NCI-H524 treated with DMSO at 0.1 percent for 48 hours (cell line): ENCODE data around the gene HSCB.
"Not testable (repeated sequence)": the region's sequence is repeated elsewhere in the genome, so short reads cannot be mapped to it uniquely, and the experiment has no call there.

Source experiments
- DNase-seq: peaks from one replicate; lab custom pipeline; 2025; lab: John Stamatoyannopoulos, UW

HSCB gene

GRCh38 chr22:28791124-28791523, 49.3 kb downstream of the HSCB start:
- DNase-seq, result no peak

DNA sequence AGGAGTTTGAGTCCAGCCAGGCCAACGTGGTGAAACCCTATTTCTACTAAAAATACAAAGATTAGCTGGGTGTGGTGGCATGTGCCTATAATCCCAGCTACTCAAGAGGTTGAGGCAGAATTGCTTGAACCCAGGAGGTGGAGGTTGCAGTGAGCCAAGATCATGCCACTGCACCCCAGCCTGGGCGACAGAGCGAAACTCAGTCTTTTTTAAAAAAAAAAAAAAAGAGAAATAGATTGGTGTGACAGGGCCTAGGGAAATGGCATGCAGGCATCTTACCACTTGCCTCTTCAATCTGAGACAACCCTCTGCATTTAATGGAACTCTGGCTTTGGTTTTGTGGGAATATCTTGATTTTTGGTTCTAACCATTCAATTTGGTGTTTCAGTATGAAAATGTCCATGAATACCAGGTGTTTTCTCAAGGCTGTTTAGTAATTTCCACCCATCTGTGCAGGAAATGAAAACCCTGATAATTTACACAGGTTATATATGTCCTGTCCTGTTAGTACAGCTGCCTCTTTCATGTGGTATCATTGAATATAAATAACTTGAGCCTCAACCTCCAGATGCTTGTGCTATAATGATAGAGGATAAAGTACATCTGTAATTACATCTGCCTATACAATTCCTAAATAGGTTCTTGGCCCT, 50.1 kb downstream of the HSCB start:
- DNase-seq, result no peak

DNA sequence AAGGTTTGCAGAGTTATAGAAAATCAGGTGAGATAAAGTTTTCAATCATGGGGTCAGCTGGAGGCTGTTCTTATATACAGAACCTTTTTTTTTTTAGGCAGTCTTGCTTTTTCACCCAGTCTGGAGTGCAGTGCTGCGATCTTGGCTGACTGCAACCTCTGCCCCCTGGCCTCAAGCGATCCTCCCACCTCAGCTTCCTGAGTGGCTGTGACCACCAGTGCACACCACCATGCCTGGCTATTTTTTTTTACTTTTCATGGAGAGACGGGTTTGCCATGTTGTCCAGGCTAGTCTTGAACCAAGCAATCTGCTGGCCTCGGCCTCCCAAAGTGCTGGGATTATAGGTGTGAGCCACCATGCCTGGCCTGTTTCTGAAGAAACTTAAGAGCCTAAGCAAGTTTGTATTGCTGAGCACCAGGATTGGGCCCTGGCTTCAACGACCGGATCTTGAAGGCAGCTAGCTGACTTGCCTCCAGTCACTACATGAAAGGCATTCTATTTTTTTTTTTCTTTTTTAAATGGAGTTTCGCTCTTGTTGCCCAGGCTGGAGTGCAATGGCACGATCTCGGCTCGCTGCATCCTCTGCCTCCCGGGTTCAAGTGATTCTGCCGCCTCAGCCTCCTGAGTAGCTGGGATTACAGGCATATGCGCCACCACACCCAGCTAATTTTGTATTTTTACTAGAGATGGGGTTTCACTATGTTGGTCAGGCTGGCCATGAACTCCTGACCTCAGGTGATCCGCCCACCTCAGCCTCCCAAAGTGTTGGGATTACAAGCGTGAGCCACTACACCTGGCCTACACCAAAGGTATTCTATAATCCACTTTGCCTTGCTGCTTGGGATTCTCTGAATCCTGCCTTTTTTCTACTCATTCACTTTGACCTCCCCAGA, 50.9 kb downstream of the HSCB start:
- DNase-seq, result no peak

DNA sequence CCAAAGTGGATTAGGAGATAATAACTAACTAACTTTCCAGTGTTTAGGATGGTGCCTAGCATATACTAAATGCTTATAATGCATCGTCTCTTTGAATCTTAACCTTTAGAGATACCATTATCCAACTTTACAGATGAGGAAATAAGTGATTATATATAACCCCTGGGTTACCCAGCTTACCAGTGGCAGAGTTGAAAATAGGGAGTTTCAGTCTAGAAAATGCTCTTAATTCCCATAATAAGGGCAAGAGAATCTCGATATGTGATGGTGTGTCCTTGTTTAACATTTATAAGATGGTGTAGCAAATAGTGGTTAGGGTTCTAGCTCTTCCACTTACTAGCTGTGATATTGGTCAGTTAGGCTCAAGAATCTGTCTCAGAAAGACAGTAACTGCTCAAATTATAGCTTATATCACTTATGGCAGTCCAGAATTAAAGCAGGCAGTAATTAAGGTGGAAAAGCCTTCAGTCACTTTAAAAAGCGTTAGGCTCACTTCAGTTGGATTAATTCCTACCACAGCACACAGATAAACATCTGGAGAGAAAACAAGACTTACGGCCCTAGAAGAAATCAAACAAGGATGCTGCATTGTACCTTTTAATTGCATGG, 52.2 kb downstream of the HSCB start:
- no peak for DNase-seq

DNA sequence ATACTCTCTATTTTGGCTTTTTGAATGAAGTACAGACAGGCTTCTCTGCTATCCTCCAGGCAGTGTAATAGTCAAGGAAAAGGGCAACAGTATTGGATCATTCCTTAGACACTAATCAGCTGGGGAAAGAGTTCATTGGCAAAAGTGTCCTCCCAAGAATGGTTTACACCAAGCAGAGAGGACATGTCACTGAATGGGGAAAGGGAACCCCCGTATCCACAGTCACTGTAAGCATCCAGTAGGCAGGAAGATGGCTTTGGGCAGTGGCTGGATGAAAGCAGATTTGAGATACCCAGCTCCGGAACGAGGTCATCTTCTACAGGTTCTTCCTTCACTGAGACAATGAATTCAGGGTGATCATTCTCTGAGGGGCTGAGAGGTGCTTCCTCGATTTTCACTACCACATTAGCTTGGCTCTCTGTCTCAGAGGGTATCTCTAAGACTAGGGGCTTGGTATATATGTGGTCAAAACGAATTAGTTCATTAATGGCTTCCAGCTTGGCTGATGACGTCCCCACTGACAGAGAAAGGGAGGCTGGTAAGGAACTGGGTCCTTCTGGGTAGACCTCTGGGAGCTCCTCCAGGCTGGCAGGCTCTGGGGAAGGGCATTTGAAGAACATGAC, 53.3 kb downstream of the HSCB start:
- no peak for DNase-seq

DNA sequence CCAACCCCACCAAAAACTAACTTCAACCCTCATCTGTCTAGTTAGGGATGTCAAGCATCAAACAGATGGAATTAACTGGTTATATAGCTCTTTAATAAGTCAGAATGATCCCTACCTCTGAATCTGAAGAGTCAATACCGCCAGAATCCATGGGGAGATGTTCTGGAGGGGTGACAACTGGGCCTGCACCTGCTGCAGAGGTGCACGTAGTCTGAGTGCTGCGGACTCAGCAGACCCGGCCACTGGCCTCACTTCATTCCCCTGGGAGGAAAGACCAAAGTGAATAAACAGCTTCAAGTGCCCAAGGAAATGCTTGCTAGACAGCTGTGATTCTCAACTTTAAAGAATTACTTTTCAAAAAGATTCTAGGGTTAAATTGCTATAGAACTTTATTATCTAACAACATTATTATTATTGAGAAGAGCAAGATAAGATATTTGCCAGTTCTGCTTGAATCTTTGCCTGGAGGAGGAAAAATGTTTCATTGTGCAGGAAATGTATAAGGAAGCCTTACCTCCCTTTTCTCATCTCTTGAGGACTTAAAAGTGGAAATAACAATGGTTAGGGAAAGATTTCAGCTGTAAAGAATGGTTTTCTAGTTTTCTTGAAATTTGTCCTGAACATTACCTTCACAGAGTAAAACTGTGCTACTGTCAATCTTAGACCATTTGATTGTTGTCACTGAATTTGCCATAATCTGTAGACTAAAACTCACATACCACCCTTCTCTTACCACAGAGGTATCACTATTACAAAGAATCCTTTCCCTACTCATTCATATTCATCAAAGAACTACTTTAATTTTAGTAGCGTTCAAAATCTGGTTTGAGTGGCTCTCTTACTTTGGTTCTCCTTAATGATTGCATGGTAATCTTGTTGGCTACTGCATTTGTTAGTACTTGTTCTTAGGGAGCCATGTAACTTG, 54.4 kb downstream of the HSCB start:
- no peak for DNase-seq

- no peak for DNase-seq
Measured at GRCh38 chr22:28798810-28799605, 57.2 kb downstream of the HSCB start.

- no peak for DNase-seq
Measured at GRCh38 chr22:28799606-28800307, 57.9 kb downstream of the HSCB start.

GRCh38 chr22:28800308-28801041, 58.6 kb downstream of the HSCB start, which contains the start of gene XBP1:
Gene XBP1, minus strand, starts transcription at chr22:28800569.
- DNase-seq, result peak; percentile 62

DNA sequence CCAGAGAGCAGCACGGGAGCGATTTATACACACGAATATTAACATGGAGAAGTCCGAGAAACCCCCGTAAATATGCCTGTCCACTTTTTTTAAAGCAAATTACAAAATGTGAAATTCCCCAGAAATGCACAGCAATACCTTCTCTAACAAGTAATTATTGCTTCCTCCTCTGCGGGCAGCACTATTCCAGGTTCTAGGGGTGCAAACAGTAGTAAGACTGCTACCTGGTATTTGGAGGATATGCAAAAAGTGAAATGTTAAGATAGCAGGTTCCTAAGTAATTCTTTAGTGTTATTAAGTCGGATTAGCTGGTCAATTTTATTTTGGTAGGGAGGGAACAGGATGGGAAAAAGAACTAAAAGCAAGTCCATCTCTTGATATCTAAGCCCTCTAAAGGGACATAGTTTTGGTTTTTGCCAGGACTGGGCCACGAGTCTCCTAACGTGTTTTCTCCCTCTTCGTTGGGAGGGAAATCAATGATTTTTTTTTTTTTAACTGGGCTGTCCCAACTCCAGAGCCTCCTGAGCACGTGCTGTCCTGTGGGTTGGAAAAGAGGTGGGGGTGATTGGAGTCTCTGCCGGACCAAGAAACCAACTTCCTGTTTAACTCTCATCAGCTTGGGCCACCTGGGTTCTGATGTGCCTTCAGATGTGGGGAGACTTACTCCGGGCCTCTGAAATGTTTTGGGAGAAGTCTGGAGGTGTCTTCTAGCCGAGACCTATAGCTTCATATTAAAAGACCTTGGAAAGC, 60.2 kb downstream of the HSCB start:
- DNase-seq, result no peak

- no peak for DNase-seq
Measured at GRCh38 chr22:28802595-28803123, 60.8 kb downstream of the HSCB start.

DNA sequence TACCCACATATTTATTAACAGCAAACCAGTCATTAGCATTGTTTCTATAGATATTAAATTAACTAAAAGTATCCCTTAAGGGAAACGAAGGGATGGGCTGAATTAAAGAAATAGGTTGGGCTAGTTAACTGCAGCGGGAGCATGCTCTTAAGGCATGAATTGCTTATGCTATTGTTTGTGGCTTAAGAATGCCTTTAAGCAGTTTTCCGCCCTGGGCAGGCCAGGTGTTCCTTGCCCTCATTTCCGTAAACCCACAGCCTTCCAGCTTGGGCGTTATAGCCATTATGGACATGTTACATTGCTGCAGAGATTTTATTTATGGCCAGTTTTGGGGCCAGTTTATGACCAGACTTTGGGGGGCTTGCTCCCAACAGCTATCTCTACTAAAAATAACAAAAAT, 63.6 kb downstream of the HSCB start:
- not testable (repeated sequence) for DNase-seq
